CD4-positive, CD25-positive, alpha-beta regulatory T cell (primary cell): ENCODE data around the gene PRKAR1B. TPM values are rescaled to one million over a fixed set of nuclear protein-coding genes. Genes with fewer than 3 reads are reported as not detected.
A peak's percentile ranks its signal among the peaks of the same experiment; 100 is the strongest.

ENCODE experiments used
- ATAC-seq, 2 donors: fragments of 150-1000 bp; cut with Tn5 transposase; one replicate each; pipeline ENCODE4 v1.10.0; 2021; ENCODE audit warnings: low read depth in 2 of 2, moderate number of reproducible peaks in 2 of 2, moderate library complexity in 1 of 2
- DNase-seq, 3 donors: peaks; one replicate each; pipeline versions ENCODE4 v3.0.0 to v3.0.0-alpha.2; 2012 to 2022; ENCODE audit warnings: mixed read lengths in 1 of 3
- H3K27ac ChIP-seq: one replicate; pipeline ENCODE4 v1.7.0; 2013; ENCODE audit warnings: mild to moderate bottlenecking, low read length; ENCODE audit not compliant: insufficient read depth, poor library complexity, severe bottlenecking
- H3K27me3 ChIP-seq: one replicate; pipeline ENCODE4 v1.7.0; 2013; ENCODE audit warnings: low read length; ENCODE audit not compliant: control insufficient read depth, insufficient read depth
- H3K36me3 ChIP-seq: one replicate; pipeline ENCODE4 v1.7.0; 2013; ENCODE audit warnings: mild to moderate bottlenecking, low read length, moderate library complexity; ENCODE audit not compliant: control insufficient read depth, insufficient read depth
- H3K4me1 ChIP-seq: 2 replicates; pipeline ENCODE4 v1.7.0; 2013; ENCODE audit warnings: mild to moderate bottlenecking, low read length; ENCODE audit not compliant: insufficient read depth, control insufficient read depth, poor library complexity, severe bottlenecking
- H3K4me3 ChIP-seq: one replicate; pipeline ENCODE4 v1.7.0; 2013; ENCODE audit warnings: low read depth, mild to moderate bottlenecking, low read length, moderate library complexity
- H3K9me3 ChIP-seq, 2 experiments: 1 replicate in 1 of 2; 2 replicates in 1 of 2; pipeline ENCODE4 v1.7.0; 2013; ENCODE audit warnings: low read length in 2 of 2, mild to moderate bottlenecking in 1 of 2, moderate library complexity in 1 of 2; ENCODE audit not compliant: control insufficient read depth in 2 of 2
- H3K27ac Mint-ChIP-seq, 3 donors: one replicate each; pipeline ENCODE4 v1.8.0; 2020 to 2022; ENCODE audit warnings: mild to moderate bottlenecking in 3 of 3, mixed read lengths in 3 of 3, moderate library complexity in 2 of 3
- H3K27me3 Mint-ChIP-seq: one replicate; pipeline ENCODE4 v1.8.0; 2022; ENCODE audit warnings: mild to moderate bottlenecking, mixed read lengths
- H3K36me3 Mint-ChIP-seq: one replicate; pipeline ENCODE4 v1.8.0; 2020; ENCODE audit warnings: mixed read lengths
- H3K4me1 Mint-ChIP-seq, 4 donors: one replicate each; pipeline ENCODE4 v1.8.0; 2020 to 2022; ENCODE audit warnings: mixed read lengths in 4 of 4, mild to moderate bottlenecking in 1 of 4
- H3K4me3 Mint-ChIP-seq, 4 donors: one replicate each; pipeline ENCODE4 v1.8.0; 2020 to 2022; ENCODE audit warnings: mild to moderate bottlenecking in 4 of 4, mixed read lengths in 4 of 4, moderate library complexity in 3 of 4
- H3K9me3 Mint-ChIP-seq, 7 donors: one replicate each; pipeline ENCODE4 v1.8.0; 2020 to 2022; ENCODE audit warnings: mixed read lengths in 7 of 7, mild to moderate bottlenecking in 3 of 7, moderate library complexity in 2 of 7
- polyA plus RNA-seq, 4 donors: library from polyadenylated mRNA; unstranded; fragments of 300-500 nt; fragmentation: Illumina TruSeq; gene quantifications; one replicate each; pipeline ENCODE4 v1.2.3, GENCODE V29; 2021
- total RNA-seq: library from RNA; stranded (reverse); gene quantifications from one replicate; pipeline ENCODE4 v1.2.3, GENCODE V29; 2022

Gene PRKAR1B
- total and polyA plus RNA-seq, 5 donors from 2014 or later = 4.9 to 12.5 (median 6.8) TPM

DNA sequence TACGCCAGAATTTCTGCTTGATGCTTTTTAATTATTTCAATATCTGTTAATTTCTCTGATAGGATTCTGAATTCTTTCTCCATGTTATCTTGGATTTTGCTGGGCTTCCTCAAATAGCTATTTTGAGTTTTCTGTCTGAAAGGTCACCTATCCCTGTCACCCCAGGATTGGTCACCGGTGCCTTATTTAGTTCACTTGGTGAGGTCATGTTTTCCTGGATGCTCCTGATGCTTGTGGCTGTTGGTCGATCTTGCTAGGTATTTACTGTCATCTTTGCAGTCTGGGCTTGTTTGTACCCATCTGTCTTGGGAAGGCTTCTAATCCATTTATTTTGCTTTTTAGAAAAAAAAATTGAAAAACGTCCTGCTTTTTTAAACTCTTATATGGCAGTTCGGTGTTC, 11.2 kb upstream of the PRKAR1B start:
- Mint-ChIP-seq H3K36me3 (peaks cover 23% of the 10 kb centered on the region), H3K27ac (no peak overlapping the region), H3K9me3 (peaks cover 0 to 6% (median 0%) of the 10 kb centered on the region in 7 donors), H3K4me3 (no peak overlapping the region), H3K4me1 (peaks cover 0 to 14% (median 10%) of the 10 kb centered on the region in 4 donors), H3K27me3 (no peaks in the 10 kb centered on the region)
- Histone ChIP-seq H3K4me3 (no peak overlapping the region), H3K27me3 (no peaks in the 10 kb centered on the region), H3K9me3 (peaks cover 8 to 12% of the 10 kb centered on the region in 2 experiments), H3K36me3 (peaks cover 24% of the 10 kb centered on the region), H3K4me1 (no peaks in the 10 kb centered on the region), H3K27ac (no peak overlapping the region)
- ATAC-seq (no peak), DNase-seq (no peak)

DNA sequence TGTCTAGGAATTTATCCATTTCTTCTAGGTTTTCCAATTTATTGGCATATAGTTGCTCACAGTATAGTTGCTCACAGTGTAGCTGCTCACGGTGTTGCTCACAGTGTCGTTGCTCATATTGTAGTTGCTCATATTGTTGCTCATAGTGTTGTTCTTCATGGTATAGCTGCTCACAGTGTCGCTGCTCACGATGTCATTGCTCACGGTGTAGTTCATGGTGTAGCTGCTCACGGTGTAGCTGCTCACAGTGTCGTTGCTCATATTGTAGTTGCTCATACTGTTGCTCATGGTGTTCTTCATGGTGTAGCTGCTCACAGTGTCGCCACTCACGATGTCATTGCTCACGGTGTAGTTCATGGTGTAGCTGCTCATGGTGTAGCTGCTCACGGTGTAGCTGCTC, 7.7 kb upstream of the PRKAR1B start:
- Histone ChIP-seq H3K27ac (no peak overlapping the region), H3K27me3 (no peaks in the 10 kb centered on the region), H3K4me3 (no peak overlapping the region), H3K36me3 (peaks cover 26% of the 10 kb centered on the region), H3K9me3 (peaks cover 8 to 12% of the 10 kb centered on the region in 2 experiments), H3K4me1 (no peaks in the 10 kb centered on the region)
- Mint-ChIP-seq H3K27me3 (no peaks in the 10 kb centered on the region), H3K4me1 (peaks cover 0 to 20% (median 16%) of the 10 kb centered on the region in 4 donors), H3K27ac (no peak overlapping the region), H3K36me3 (peaks cover 20% of the 10 kb centered on the region), H3K4me3 (no peak overlapping the region), H3K9me3 (peaks cover 0 to 6% (median 0%) of the 10 kb centered on the region in 7 donors)
- ATAC-seq = no peak
- DNase-seq = no peak

DNA sequence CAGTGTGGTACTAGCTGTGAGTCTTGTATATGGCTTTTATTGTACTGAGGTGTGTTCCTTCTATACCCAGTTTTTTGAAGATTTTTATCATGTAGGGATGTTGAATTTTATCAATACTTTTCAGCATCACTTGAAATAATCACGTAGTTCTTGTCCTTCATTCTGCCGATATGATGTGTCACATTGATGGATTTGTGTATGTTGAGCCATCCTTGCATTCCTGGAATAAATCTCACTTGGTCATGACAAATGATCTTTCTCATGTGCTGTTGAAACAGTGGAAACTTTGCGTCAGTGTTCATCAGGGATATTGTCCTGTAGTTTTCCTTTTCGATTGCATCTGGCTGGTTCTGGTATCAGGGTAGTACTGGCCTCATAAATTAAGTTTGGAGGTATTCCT, 7.1 kb upstream of the PRKAR1B start:
- Mint-ChIP-seq H3K27me3 (no peaks in the 10 kb centered on the region), H3K27ac (no peak overlapping the region), H3K4me3 (no peak overlapping the region), H3K4me1 (peaks cover 0 to 22% (median 16%) of the 10 kb centered on the region in 4 donors), H3K9me3 (peaks cover 0 to 6% (median 0%) of the 10 kb centered on the region in 7 donors), H3K36me3 (peaks cover 20% of the 10 kb centered on the region)
- DNase-seq (no peak), ATAC-seq (no peak)
- Histone ChIP-seq H3K4me3 (no peak overlapping the region), H3K27ac (no peak overlapping the region), H3K27me3 (no peaks in the 10 kb centered on the region), H3K36me3 (peaks cover 26% of the 10 kb centered on the region), H3K4me1 (no peaks in the 10 kb centered on the region), H3K9me3 (peaks cover 8 to 12% of the 10 kb centered on the region in 2 experiments)

DNA sequence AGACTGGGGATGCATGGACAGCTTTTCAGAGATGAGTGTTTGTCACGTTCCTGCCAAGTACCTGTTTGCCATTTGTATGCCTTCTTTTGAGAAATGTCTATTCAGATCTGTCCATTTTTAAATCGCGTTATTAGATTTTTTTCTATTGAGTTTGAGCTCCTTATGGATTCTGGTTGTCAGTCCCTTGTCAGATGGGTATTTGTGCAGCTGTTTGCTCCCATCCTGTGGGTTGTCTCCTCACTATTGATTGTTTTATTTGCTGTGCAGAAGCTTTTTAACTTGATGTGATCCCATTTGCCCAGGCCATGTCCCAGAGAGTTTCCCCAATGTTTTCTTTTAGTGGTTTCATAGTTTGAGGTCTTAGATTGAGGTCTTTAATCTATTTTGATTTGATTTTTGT, 5.5 kb upstream of the PRKAR1B start:
- Histone ChIP-seq H3K36me3 (peaks cover 26% of the 10 kb centered on the region), H3K27me3 (no peaks in the 10 kb centered on the region), H3K4me1 (peaks cover 8% of the 10 kb centered on the region), H3K9me3 (peaks cover 8 to 12% of the 10 kb centered on the region in 2 experiments), H3K27ac (no peak overlapping the region), H3K4me3 (no peak overlapping the region)
- no peak for DNase-seq
- Mint-ChIP-seq H3K27ac (no peak overlapping the region), H3K27me3 (no peaks in the 10 kb centered on the region), H3K36me3 (peaks cover 15% of the 10 kb centered on the region), H3K9me3 (peaks cover 0 to 6% (median 0%) of the 10 kb centered on the region in 7 donors), H3K4me1 (peaks cover 0 to 25% (median 15%) of the 10 kb centered on the region in 4 donors), H3K4me3 (peak overlapping the region in 1 of 4 donors; percentile 60)
- no peak for ATAC-seq

- Mint-ChIP-seq H3K27me3 (no peaks in the 10 kb centered on the region), H3K4me1 (peaks cover 0 to 22% (median 12%) of the 10 kb centered on the region in 4 donors), H3K27ac (no peak overlapping the region), H3K36me3 (peaks cover 11% of the 10 kb centered on the region), H3K9me3 (peaks cover 0 to 6% (median 0%) of the 10 kb centered on the region in 7 donors), H3K4me3 (peak overlapping the region in 1 of 4 donors; percentile 72)
- H3K4me3 ChIP-seq = no peak overlapping the region
- no peaks in the 10 kb centered on the region for H3K27me3 ChIP-seq
- no peak overlapping the region for H3K27ac ChIP-seq
- ATAC-seq = no peak
- peaks cover 10% of the 10 kb centered on the region for H3K4me1 ChIP-seq
- peaks cover 8 to 12% of the 10 kb centered on the region in 2 experiments for H3K9me3 ChIP-seq
- peaks cover 26% of the 10 kb centered on the region for H3K36me3 ChIP-seq
- peak in 1 of 3 donors; percentile 36 for DNase-seq
These were observed 5.0 kb upstream of the PRKAR1B start for GRCh38 chr7:732094-732541.

GRCh38 chr7:731440-732085, 4.5 kb upstream of the PRKAR1B start:
- H3K27ac ChIP-seq = no peak overlapping the region
- Mint-ChIP-seq H3K27ac (peak overlapping the region in 1 of 3 donors; percentile 59), H3K27me3 (no peaks in the 10 kb centered on the region), H3K4me1 (peaks cover 0 to 22% (median 12%) of the 10 kb centered on the region in 4 donors), H3K9me3 (peaks cover 0 to 6% (median 0%) of the 10 kb centered on the region in 7 donors), H3K36me3 (peaks cover 11% of the 10 kb centered on the region), H3K4me3 (peak overlapping the region in 1 of 4 donors; percentile 72)
- H3K36me3 ChIP-seq = peaks cover 26% of the 10 kb centered on the region
- peaks cover 10% of the 10 kb centered on the region for H3K4me1 ChIP-seq
- H3K4me3 ChIP-seq = no peak overlapping the region
- ATAC-seq (no peak), DNase-seq (no peak)
- H3K27me3 ChIP-seq = no peaks in the 10 kb centered on the region
- H3K9me3 ChIP-seq = peaks cover 8 to 12% of the 10 kb centered on the region in 2 experiments

DNA sequence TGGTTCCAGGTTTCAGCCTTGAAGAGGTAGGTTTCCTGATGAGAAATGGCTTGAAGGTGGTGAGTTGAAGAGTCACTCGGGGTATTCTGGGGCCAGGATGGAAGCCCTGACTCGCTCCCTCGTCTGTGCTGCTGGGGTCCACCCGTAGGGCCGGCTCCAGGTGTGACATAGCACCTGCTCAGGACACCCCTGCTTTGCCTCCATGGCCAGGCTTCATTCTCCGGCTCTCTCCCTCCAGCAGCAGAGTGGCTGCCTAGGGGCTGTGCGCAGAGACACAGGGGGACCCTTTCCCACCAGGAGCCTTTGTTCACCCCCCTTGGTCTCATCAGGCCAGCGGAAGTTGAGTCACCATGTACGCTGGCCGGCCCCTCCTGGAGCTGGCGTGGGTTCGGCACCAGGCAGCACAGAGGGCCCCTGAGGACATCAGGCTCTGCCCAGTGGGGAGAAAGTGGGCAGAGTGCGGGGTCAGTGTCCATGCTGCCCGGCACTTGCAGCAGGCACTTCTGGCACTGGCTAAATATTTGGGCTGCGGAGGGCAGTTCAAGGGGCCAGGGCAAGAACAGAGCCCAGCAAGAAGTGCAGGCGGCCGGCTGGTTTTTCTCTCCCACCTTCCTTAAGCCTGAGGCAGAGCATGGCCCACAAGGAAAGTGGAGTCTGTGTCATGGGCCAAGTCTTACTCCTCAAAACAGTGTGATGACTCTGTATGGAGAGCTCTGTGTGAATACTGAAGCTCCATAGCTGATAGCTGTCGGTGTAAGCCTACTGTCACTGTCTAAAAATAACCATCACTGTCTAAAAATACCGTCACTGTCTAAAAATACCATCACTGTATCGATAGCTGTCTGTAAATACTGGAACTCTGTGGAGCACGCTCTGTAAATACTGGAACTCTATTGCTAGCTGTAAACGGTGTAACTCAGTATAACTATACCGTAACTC, 3.7 kb upstream of the PRKAR1B start:
- Histone ChIP-seq H3K9me3 (peaks cover 8 to 12% of the 10 kb centered on the region in 2 experiments), H3K27ac (no peak overlapping the region), H3K27me3 (no peaks in the 10 kb centered on the region), H3K4me1 (peaks cover 17% of the 10 kb centered on the region), H3K4me3 (no peak overlapping the region), H3K36me3 (peaks cover 26% of the 10 kb centered on the region)
- peak overlapping the region in 2 of 4 donors; percentile 44 to 72 for H3K4me3 Mint-ChIP-seq
- H3K27ac Mint-ChIP-seq = peak overlapping the region in 1 of 3 donors; percentile 59
- H3K9me3 Mint-ChIP-seq = peaks cover 0 to 6% (median 0%) of the 10 kb centered on the region in 7 donors
- DNase-seq (no peak), ATAC-seq (no peak)
- peaks cover 0 to 27% (median 15%) of the 10 kb centered on the region in 4 donors for H3K4me1 Mint-ChIP-seq
- no peaks in the 10 kb centered on the region for H3K27me3 Mint-ChIP-seq
- peaks cover 11% of the 10 kb centered on the region for H3K36me3 Mint-ChIP-seq
